ENCODE data around the gene CD200R1L. TPM values are rescaled to one million over a fixed set of nuclear protein-coding genes. Genes with fewer than 3 reads are reported as not detected.

The CD200R1L gene
- total and polyA plus RNA-seq, 2 of the 4 experiments (the other 2 are of a cell fraction) = not detected

GRCh38 chr3:112857526-112857925 is 10.9 kb upstream of the CD200R1L start:
- no peak overlapping the region for H3K27ac ChIP-seq (ENCODE audit: insufficient read depth, low read length)
- H2BK15ac ChIP-seq (ENCODE audit: low read depth, low read length) = no peak overlapping the region
- no peaks in the 10 kb centered on the region for H3K4me1 ChIP-seq (ENCODE audit: control insufficient read depth, insufficient read depth, low read length)
- H2AFZ ChIP-seq (replicated peaks; ENCODE audit: low read length, poor library complexity) = no peak overlapping the region
- H2BK20ac ChIP-seq (ENCODE audit: low read depth, low read length) = no peak overlapping the region
- no peak for ATAC-seq (ENCODE audit: low read depth)
- in situ Hi-C loops (cut with MboI; ENCODE audit: low sequenced_read_pairs) (no loop called here), intact Hi-C loops (cut with micrococcal nuclease) (no loop called here), dilution Hi-C loops (cut with HindIII; ENCODE audit: low sequenced_read_pairs, unreplicated experiment) (no loop called here)
- no peak overlapping the region for H3K56ac ChIP-seq (ENCODE audit: extremely low read depth, insufficient read depth, low read length)
- no peak overlapping the region for H2BK5ac ChIP-seq (ENCODE audit: low read depth, low read length, poor library complexity, severe bottlenecking)
- H3K79me1 ChIP-seq (ENCODE audit: low read depth in 1 of 2, low read length in 2 of 2) = no peaks in the 10 kb centered on the region
- H4K8ac ChIP-seq (ENCODE audit: low read depth in 2 of 2, low read length in 2 of 2) = no peak overlapping the region
- no peak overlapping the region for H2AK9ac ChIP-seq (replicated peaks; ENCODE audit: low read depth, low read length, poor library complexity)
- DNase-seq = no peak
- no peak overlapping the region for H2AK5ac ChIP-seq (ENCODE audit: low read depth, low read length)
- H3K9me1 ChIP-seq (ENCODE audit: insufficient read depth, low read length) = no peaks in the 10 kb centered on the region
- H3K36me3 ChIP-seq (ENCODE audit: control insufficient read depth, insufficient read depth, low read length) = no peaks in the 10 kb centered on the region
- no peak overlapping the region for H3K4ac ChIP-seq (ENCODE audit: low read depth, low read length)
- H4K91ac ChIP-seq (ENCODE audit: insufficient read depth, low read depth, low read length) = no peak overlapping the region
- H4K20me1 ChIP-seq (ENCODE audit: insufficient read depth, low read length) = no peaks in the 10 kb centered on the region
- BruUV-seq (replicated peaks) = no TSS peak
- no peak overlapping the region for H3K23ac ChIP-seq (ENCODE audit: low read depth, low read length)
- H3K9ac ChIP-seq (ENCODE audit: low read depth, low read length) = no peak overlapping the region
- H3K9me3 ChIP-seq (ENCODE audit: control insufficient read depth, insufficient read depth, low read length) = 0 out of 2 replicates have a peak, but pooled peaks cover 2% of the 10 kb centered on the region
- ChIA-PET POLR2A (ENCODE audit: unreplicated experiment) (no interaction called here), CTCF (no interaction called here)
- H3K27me3 ChIP-seq (ENCODE audit: control insufficient read depth, insufficient read depth, low read length) = no peaks in the 10 kb centered on the region
- H3K18ac ChIP-seq (ENCODE audit: low read depth, low read length) = no peak overlapping the region
- no peak for TF ChIP-seq RCOR1 (IDR thresholded peaks at IDR 0.05; ENCODE audit: insufficient replicate concordance, low read length)
- TF ChIP-seq MXI1 (IDR thresholded peaks at IDR 0.05; ENCODE audit: borderline replicate concordance, low read depth, low read length) = no peak
- TF ChIP-seq BHLHE40 (IDR thresholded peaks at IDR 0.05; ENCODE audit: low read depth, low read length) = no peak
- no peak for TF ChIP-seq CEBPB (IDR thresholded peaks at IDR 0.05; ENCODE audit: low read depth, low read length)
- TF ChIP-seq ELK1 (IDR thresholded peaks at IDR 0.05; ENCODE audit: borderline replicate concordance, low read depth, low read length) = no peak
- no peak for TF ChIP-seq POLR2A (IDR thresholded peaks at IDR 0.05; ENCODE audit: low read depth, low read length)
- no peak for TF ChIP-seq RAD21 (IDR thresholded peaks at IDR 0.05; ENCODE audit: low read length)
- no peak for TF ChIP-seq MAZ (IDR thresholded peaks at IDR 0.05; ENCODE audit: borderline replicate concordance, low read depth, low read length)
- no peak for TF ChIP-seq FOS (IDR thresholded peaks at IDR 0.05; ENCODE audit: low read depth, low read length)
- TF ChIP-seq RFX5 (IDR thresholded peaks at IDR 0.05; ENCODE audit: low read depth, low read length) = no peak
- no peak for TF ChIP-seq CHD1 (IDR thresholded peaks at IDR 0.05; ENCODE audit: low read depth, low read length)
- TF ChIP-seq MAFK (IDR thresholded peaks at IDR 0.05; ENCODE audit: low read depth, low read length) = no peak
- no peak for TF ChIP-seq SMC3 (IDR thresholded peaks at IDR 0.05; ENCODE audit: low read depth, low read length)
- no peak for TF ChIP-seq CTCF (conservative IDR thresholded peaks at IDR 0.05; ENCODE audit: low read depth, low read length)
- TF ChIP-seq USF2 (IDR thresholded peaks at IDR 0.05; ENCODE audit: low read depth, low read length) = no peak
- no peak for TF ChIP-seq NFE2L2 (IDR thresholded peaks at IDR 0.05; ENCODE audit: low read depth, low read length)
- H2BK120ac ChIP-seq (ENCODE audit: low read depth, low read length) = no peak overlapping the region
- no peak overlapping the region for H3K14ac ChIP-seq (replicated peaks; ENCODE audit: low read depth, low read length)
- no peak overlapping the region for H4K5ac ChIP-seq (ENCODE audit: low read depth, low read length)
- H3K4me2 ChIP-seq (ENCODE audit: low read depth, low read length) = no peak overlapping the region
- H3K4me3 ChIP-seq (ENCODE audit: insufficient read depth, low read depth, low read length) = no peak overlapping the region
